Measurements from ENCODE around the gene VWDE.
A peak's percentile ranks its signal among the peaks of the same experiment; 100 is the strongest.
"Not testable (repeated sequence)": the region's sequence is repeated elsewhere in the genome, so short reads cannot be mapped to it uniquely, and the experiment has no call there.

Gene VWDE

DNA sequence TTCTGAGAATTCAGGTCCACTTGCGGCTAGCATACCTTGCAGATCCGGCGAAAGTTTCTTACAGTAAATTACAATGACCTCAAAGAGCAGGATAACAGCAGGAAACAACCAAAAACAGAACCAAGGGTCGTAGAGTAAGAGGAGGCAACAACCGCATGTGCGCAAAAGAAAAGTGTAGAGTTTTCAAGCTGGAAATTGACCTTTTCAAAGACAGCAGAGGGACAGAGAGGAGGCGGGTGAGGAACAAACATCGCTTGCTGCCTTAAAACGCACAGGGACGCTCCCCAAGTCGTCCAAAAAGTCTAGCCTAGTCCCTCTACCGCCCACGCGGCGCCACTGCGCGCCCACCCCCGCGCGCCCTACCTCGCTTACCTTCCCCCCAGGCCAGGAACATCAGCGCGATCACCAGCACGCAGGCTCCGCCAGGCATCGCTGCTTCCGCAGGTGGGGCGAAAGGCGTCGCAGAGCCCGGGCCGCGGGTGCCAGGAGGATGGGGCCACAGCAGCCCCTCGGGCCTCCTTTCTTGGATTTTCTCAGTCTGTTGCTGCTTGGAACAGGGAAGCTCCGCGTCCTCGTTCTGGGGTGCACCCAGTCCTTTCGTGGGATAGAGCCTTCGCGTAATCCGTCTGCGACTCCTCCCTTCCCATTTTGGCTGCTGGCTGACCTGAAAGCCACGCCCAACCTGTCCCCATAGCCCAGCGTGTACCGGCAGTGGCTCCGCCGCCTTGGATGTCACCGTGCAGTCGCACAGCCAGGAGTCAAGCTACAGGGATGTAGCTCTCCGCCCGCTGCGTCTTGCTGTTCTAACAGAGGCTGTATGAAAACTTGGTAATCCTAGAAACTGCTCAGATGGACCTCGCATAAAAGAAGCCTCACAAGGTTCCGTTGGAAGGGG, at the start of gene VWDE:
VWDE (minus strand) TSS at position 579 of the 895 bp plus-strand sequence; CDS start at position 430, 149 bp downstream.
- DNase-seq = peak; percentile 90

DNA sequence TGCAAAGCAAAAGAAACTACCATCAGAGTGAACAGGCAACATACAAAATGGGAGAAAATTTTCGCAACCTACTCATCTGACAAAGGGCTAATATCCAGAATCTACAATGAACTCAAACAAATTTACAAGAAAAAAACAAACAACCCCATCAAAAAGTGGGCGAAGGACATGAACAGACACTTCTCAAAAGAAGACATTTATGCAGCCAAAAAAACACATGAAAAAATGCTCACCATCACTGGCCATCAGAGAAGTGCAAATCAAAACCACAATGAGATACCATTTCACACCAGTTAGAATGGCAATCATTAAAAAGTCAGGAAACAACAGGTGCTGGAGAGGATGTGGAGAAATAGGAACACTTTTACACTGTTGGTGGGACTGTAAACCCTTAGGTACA, 49.5 kb upstream of the VWDE start:
- DNase-seq = not testable (repeated sequence)

DNA sequence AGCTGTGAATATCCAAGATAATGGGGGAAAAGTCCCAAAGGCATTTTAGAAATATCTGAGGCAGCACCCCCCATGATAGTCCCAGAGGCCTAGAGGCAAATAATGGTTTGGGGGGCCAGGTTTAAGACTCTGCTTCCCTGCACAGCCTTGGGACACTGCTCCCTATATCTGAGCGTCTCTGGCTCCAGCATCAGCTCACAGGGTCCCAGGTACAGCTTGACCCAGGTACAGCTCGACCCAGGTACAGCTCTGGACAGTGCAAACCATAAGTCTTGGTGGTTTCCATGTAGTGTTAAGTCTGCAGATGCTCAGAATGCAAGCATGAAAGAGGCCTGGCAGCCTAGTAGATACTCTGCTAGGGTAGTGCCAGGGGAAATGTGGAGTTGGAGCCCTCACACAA, 47.0 kb upstream of the VWDE start:
- no peak for DNase-seq

DNA sequence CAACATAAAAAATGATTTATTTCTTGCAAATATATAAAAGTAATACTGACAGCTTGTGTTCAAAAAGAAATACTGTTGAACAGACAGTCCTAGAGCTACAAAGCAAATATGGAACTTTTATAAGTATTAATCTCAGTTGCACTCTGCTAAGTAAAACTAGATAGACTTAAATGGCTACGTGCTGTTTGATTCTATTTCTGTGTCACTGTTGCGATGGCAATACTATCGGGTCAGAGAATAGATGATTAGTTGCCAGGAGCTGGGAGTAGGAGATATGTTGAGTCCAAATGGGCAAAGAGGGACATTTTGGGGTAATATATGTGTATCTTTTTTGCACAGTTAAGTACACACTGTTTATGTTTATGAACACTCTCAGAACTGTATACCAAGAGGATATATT, 41.1 kb upstream of the VWDE start:
- DNase-seq = no peak

DNA sequence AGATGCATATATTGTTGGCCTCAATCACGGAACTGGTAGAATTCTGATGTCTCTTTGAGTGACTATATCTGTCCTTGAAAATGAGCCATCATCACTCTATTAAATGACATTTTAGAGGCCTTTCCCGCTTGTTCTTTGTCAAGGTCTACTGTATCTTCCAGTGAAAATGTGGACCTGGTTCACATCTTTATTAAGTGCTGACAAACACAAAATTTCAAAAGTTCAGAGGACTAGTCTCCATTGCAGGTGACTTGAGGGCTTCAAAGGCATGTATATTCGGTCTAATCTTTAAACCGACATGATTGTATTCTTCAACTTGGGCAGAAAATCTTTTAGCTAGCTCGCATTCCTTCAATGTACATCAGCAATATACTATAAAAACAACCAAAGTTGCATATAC, 36.6 kb upstream of the VWDE start:
- no peak for DNase-seq

DNA sequence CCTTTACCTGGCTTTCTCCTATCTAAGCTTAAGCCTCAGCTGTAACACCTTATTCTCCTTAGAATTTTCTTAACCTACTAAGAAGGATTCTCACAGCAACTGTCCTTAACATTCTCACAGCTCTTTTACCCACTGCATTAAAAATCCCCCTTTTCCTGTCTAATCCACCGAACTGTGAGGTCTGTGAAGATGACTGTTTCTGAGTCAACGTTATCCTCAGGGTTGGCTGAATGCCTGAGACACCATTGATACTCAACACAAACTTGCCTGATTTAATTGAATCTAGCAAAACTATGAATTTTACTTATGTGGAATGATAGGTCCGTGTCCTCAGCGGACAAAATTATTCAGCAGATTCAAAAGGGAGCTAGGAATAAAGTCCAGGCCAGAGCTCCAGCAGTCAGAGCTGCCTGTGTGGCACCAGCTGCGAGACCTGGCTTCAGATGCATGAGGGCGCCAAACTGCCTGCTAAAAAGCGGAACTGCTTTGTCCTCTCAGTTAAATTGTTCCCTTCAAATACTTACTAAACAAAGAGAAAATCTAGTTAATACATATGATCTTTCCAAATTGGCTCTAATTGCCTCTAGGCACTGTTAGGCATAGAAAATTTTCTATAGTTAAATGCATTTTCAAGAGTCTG, 33.4 kb upstream of the VWDE start:
- DNase-seq = peak; percentile 94

DNA sequence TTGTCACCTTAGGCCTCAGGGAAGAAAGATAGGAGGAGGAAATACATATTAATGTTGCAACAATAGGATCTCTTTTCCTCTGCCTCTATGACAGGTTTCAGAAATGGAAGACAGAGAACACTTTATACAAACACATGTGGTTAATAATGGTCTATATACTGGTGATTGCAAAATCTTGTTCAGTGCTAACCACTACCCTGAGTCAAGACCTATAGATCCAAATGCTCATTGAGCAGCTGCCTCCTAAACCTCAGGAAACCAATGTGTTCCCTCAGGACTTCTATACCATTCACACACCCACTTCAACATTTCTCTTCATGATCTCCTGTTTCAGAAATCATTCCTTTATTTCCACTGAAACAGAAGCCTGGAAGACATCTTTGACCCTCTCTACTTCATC, 32.5 kb upstream of the VWDE start:
- peak; percentile 53 for DNase-seq

DNA sequence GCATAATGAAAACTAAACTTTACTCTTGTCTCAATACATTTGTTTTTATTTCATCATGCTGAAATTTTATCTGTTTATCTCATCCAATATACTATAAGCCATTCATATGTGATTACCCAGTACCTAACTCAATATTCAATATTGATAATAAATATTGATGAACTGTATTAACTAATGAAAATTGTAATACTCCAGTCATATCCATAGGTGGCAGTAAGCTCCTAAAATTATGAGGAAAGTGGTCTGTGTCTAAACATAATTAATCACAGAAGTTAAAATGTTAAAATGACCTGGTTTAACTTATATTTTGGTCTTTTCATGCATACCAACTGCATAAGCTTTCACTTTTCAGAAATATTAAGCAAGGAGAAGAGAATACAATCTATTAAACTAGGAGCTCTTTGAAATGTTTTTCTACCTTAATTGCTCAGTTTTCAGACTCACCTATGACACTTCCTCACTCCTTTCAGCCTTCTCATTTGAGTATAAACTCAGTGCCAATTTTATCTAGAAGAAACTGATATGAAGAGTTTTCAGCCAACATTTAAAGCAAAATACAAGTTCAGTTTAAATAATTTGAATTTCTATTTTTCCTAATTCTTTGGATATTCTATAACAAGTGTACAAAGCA, 30.5 kb upstream of the VWDE start:
- DNase-seq = no peak

DNA sequence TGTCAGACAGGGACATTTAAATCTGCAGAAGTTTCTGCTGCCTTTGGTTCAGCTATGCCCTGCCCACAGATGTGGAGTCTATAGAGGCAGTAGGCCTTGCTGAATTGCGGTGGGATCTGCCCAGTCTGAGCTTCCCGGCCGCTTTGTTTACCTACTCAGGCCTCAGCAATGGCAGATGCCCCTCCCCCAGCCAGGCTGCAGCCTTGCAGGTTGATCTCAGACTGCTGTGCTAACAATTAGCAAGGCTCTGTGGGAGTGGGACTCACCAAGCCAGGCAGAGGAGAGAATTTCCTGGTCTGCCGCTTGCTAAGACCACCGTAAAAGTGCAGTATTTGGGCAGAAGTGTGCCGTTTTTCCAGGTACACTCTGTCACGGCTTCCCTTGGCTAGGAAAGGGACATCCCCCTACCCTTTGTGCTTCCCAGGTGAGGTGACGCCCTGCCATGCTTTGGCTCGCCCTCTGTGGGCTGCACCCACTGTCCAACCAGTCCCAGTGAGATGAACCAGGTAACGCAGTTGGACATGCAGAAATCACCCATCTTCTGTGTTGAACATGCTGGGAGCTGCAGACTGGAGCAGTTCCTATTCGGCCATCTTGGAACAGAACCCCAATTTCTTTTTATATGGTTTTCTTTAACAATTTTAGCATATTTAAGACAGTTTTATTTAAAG, 28.4 kb upstream of the VWDE start:
- no peak for DNase-seq

DNA sequence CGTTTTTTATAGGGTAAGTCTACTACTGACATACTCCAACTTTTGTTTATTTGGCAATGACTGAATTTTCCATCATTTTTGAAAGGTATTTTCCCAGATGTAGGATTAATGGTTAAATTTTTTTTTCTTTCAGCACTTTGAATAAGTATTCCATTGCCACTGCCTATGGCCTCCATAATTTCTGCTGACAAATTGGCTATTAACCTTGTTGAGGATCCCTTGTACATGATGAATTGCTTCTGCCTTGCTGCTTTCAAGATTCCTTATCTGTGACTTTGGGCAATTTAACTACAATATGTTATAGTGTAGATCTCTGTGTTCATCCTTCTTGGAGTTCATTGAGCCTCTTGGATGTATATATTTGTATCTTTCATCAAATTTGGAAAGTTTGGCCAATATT, 21.6 kb upstream of the VWDE start:
- no peak for DNase-seq

DNA sequence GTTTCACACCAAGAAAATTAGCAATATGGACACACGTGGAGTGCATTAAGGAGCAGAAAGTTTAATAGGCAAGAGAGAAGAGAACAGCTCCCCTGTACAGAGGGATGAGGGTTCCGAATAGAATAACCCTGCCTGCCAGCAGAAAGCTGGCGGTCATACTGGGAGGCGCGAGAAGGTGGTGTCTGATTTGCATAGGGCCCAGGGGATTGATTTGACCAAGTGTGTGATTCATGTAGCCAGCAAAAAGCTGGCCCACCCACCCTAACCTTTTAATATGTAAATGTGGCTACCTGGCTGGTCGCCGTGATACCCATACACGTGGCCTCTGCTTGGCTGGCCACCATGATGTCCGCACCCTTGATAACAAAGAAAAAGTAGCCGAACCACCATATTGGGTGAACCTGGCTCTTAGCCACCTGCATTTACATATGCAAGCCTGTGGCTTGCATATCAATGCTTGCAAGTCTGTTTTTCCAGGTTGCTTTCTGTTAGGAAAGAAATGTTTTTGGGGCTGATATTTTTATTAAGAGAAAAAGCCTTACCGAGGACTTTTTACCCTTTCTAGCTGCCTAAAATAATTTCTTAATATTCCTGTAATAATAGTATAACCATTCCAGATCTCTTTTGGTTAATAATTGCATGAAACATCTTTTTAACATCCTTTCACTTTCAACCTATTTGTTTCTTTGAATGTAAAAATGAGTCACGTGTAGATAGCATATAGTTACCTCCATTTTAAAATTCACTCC, 20.5 kb upstream of the VWDE start:
- no peak for DNase-seq

DNA sequence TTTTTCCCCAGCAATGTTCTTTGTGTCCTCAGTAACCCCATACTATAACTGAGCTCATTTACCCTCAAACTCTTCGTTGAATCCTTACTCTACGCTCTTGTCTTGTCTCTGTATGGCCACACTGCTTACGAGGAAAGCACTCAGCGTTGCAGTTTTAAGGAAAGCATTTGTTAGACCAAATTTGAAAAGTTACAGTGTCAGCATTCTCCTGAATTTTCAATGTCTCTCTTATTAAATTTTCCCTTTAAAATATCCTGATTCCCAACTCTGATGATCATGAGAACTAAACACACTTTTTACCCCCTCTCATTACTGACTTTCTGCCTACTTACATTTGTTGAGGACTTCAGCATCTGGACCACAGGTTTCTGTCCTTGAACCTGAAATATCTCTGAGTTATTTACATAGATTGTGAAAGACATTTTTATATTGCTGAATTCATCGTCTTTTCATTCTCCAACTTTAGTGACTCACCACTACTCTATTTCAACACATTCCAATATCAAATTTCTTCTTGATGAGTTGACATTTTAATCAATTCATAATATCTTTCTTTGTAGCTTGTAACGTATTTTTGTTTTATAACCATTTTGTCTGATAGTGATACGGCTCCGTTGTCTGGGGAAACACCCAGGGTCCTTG, 19.8 kb upstream of the VWDE start:
- no peak for DNase-seq

DNA sequence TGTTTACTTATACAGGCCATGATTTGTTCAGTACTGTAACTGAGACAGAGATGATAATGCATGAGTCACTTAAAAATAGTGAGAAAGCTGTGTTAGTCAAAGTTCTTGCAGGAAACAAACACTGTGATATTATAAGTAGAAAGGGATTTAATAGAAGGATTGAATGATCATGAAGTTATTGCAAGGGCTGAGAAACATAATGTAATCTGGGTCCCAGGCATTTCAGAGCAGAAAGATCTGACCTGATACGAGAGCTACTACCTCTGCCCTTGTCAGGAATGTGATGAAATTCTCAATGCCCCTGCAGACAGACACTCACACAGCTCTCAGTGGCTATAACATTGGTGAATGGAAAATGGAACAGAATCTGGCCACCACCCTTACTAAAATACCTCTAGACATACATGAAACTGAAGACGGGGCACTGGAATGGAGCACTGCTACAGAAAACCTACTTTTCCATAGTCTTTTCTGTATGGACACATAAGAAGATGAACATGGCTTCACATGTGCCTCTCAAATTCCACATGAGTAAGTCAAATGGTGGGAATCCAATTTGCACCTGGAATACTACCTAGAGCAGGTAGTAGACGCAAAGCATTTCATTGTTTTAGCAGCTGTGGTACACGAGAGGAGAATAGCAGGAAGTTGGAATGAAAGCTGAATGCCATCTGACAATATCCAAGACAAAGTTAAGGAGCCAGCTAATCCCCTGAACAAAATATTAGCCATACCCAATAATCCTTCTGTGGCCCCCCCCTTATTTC, 19.1 kb upstream of the VWDE start:
- no peak for DNase-seq

DNA sequence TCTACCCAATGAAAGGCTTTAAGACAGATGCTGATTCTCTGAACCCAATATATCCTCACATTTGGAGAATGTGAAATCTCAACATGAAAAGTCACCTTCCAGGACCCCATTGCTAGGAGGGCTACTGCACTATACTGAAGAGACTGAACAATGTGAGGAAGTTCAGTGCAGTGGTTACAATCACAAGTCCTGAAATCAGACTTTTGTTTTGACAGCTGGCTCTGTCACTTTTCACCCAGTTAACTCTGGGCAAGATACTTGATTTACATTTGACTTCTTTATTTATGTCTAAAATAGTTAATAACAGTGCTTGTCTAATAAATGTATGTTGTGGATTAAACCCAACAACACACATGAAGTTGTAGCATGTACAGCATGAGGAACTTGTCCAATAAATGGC, 14.8 kb upstream of the VWDE start:
- no peak for DNase-seq

DNA sequence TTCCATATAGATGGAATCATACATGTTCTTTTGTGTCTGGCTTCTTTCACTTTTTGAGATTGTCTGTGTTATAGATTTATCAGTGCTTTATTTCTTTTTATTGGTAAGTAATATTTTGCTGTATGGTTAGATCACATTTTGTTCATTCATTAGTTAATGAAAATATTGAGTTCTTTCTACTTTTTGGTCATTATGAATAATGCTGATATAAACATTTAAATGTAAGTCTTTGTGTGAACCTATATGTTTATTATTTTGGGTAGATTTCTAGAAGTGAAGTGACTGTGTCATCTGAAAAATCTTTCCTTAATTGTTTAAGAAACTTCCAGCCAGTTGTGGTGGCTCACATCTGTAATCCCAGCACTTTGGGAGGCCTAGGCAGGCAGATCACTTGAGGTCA, 11.4 kb upstream of the VWDE start:
- DNase-seq = no peak

DNA sequence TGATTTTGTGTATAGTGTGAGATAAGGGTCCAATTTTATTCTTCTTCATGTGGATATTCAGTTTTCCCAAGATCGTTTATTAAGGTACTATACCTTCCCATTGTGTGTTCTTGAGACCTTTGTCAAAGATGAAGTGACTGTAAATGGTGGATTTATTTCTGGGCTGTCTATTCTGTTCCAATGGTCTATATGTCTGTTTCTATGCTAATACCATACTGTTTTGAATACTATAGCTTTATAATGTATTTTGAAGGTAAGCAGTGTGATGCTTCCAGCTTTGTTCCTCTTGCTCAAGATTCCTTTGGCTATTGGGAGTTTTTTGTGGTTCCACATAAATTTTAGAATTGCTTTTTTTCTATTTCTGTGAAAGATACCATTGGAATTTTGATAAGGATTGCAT, 8.7 kb upstream of the VWDE start:
- no peak for DNase-seq

DNA sequence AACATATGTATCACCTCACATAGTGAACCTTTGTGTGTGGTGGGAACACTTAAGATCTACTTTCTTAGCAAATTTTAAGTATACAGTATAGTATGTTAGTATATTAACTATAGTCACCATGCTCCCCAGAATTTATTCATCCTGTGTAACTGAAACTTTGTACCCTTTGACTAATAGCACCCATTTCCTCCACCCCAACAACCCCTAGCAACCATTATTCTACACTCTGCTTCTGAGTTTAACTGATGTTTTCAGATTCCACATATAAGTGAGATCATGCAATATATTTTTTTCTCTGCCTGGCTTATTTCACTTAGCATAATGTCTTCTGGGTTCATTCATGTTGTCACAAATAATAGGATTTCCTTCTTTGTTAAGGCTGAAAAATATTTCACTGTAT, 6.9 kb upstream of the VWDE start:
- no peak for DNase-seq

DNA sequence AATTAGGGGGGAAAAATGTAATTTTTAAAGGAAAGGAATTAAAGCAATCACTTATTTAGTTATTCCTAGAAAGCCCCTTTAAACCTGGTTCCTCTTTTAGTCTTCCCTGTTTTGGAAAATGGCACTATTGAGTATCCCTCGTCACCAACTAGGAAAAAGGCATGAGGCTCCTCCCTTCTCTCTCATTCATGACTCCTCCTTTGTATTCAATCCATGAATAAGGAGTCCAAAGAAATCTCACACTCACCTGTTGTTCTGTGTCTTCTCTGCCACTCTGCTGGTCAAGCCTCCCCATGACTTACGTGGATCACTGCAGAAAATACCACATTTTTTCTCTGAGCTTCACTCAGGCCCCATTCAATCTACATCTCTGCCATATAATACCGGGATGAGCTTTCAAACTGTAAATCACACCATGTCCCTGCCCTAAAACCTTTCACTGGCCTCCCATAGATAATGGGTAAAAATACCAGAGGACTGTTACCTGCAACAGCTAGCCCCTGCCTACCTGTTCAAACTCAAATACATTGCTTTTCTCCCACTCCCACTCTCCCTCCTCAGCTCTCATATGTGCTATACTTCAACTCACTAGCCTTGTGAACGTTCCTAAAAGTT, 5.5 kb upstream of the VWDE start:
- DNase-seq = no peak

DNA sequence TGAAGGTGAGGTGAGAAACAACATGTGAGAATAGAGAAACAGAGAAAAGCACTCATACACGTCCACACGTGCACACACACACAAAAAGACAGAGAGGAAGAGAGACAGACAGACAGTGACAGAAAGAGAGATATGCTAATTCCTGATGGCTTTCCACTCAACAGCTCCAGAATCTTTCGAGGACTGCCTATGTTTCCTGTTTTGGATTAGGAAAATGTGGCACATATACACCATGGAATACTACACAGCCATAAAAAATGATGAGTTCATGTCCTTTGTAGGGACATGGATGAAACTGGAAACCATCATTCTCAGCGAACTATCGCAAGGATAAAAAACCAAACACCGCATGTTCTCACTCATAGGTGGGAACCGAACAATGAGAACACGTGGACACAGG, 4.0 kb upstream of the VWDE start:
- DNase-seq = not testable (repeated sequence)

DNA sequence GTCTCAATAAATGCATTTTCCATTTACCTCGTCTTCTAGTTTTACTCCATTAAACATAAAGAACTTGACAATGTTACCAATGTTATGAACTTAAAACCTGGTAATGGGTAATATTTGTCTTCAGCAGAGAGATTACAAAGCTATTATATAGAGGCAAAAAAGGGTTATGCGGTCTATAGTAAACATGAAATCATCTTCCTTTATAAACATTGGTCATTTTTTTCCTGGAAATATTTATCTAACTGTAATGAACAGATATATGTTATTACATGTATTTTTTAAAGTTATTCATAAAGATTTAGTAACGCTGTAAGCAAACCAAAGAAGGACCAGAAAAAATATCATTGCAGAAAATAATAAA, 1.3 kb downstream of the VWDE start:
- no peak for DNase-seq

Measured in NCI-H1436 (cell line).